OCI-LY1 (cell line): ENCODE measurements around the gene NMBR.

ENCODE experiments used
- H2AFZ ChIP-seq: fragments of 200-600 bp; sonication (generic), shearing (Covaris generic); 2 replicates; pipeline ENCODE4 v1.6.0; 2014; ENCODE audit warnings: antibody characterized with exemption, mild to moderate bottlenecking, low read length
- H3F3A ChIP-seq: fragments of 200-600 bp; sonication (generic), shearing (Covaris generic); 2 replicates; pipeline ENCODE4 v1.6.0; 2014; ENCODE audit warnings: mild to moderate bottlenecking, antibody characterized with exemption, low read length, moderate library complexity; ENCODE audit not compliant: insufficient read depth
- H3K27ac ChIP-seq: fragments of 200-600 bp; sonication (generic); 2 replicates; pipeline ENCODE4 v1.5.1; 2014; ENCODE audit warnings: low read length, mixed run types, mild to moderate bottlenecking, low read depth; ENCODE audit not compliant: poor library complexity, severe bottlenecking
- H3K27me3 ChIP-seq: fragments of 200-600 bp; sonication (generic); 2 replicates; pipeline ENCODE4 v1.6.0; 2014; ENCODE audit warnings: antibody characterized with exemption, mild to moderate bottlenecking, low read length, moderate library complexity; ENCODE audit not compliant: insufficient read depth
- H3K36me3 ChIP-seq: fragments of 200-600 bp; sonication (generic); 2 replicates; pipeline ENCODE4 v1.6.1; 2014; ENCODE audit warnings: mild to moderate bottlenecking, antibody characterized with exemption, low read length, moderate library complexity, mixed read lengths; ENCODE audit not compliant: insufficient read depth
- H3K4me1 ChIP-seq: fragments of 200-600 bp; sonication (generic); 2 replicates; pipeline ENCODE4 v1.5.1; 2014; ENCODE audit warnings: mild to moderate bottlenecking, low read length, moderate library complexity; ENCODE audit not compliant: insufficient read depth, severe bottlenecking
- H3K4me2 ChIP-seq: fragments of 200-600 bp; sonication (generic), shearing (Covaris generic); 2 replicates; pipeline ENCODE4 v1.6.1; 2014; ENCODE audit warnings: low read length
- H3K4me3 ChIP-seq: fragments of 200-600 bp; sonication (generic); 2 replicates; pipeline ENCODE4 v1.5.1; 2014; ENCODE audit warnings: low read length, low read depth, mild to moderate bottlenecking, mixed read lengths; ENCODE audit not compliant: poor library complexity, severe bottlenecking
- H3K79me2 ChIP-seq: fragments of 200-600 bp; shearing (Covaris generic); 2 replicates; pipeline ENCODE4 v1.6.1; 2016; ENCODE audit warnings: mixed run types, low read length, mixed read lengths; ENCODE audit not compliant: insufficient read depth
- H3K9ac ChIP-seq: fragments of 200-600 bp; sonication (generic), shearing (Covaris generic); 2 replicates; pipeline ENCODE4 v1.6.1; 2014; ENCODE audit warnings: mild to moderate bottlenecking, low read length, mixed read lengths
- H3K9me2 ChIP-seq: fragments of 200-600 bp; sonication (generic), shearing (Covaris generic); 2 replicates; pipeline ENCODE4 v1.6.1; 2014; ENCODE audit warnings: low read depth, mild to moderate bottlenecking, low read length, mixed read lengths
- H3K9me3 ChIP-seq: fragments of 200-600 bp; shearing (Covaris generic); 2 replicates; pipeline ENCODE4 v1.6.1; 2014; ENCODE audit warnings: low read length, mixed read lengths
- H4K20me1 ChIP-seq: fragments of 200-600 bp; sonication (generic), shearing (Covaris generic); 2 replicates; pipeline ENCODE4 v1.6.0; 2016; ENCODE audit warnings: mild to moderate bottlenecking, low read length; ENCODE audit not compliant: insufficient read depth
- CTCF ChIP-seq: fragments of 200-600 bp; sonication (generic), shearing (Covaris generic); IDR thresholded peaks from 2 replicates; pipeline ENCODE4 v1.5.1; 2017; ENCODE audit warnings: mild to moderate bottlenecking, antibody characterized with exemption, low read length, moderate library complexity, mixed read lengths
- EZH2 ChIP-seq: fragments of 200-600 bp; sonication (generic), shearing (Covaris generic); IDR thresholded peaks from 2 replicates; pipeline ENCODE4 v1.8.0; 2017; ENCODE audit warnings: borderline replicate concordance, mixed run types, mild to moderate bottlenecking, antibody characterized with exemption, low read length, moderate library complexity, mixed read lengths

The NMBR gene

GRCh38 chr6:142026471-142026870, 120.5 kb downstream of the NMBR start:
- Histone ChIP-seq H4K20me1 (no peaks in the 10 kb centered on the region), H3F3A (no peaks in the 10 kb centered on the region), H3K4me2 (no peak overlapping the region), H3K36me3 (no peaks in the 10 kb centered on the region), H3K4me1 (no peaks in the 10 kb centered on the region), H3K9me2 (no peaks in the 10 kb centered on the region), H3K4me3 (no peak overlapping the region), H3K9ac (no peak overlapping the region), H2AFZ (no peak overlapping the region), H3K27me3 (no peaks in the 10 kb centered on the region), H3K9me3 (no peaks in the 10 kb centered on the region), H3K79me2 (no peaks in the 10 kb centered on the region), H3K27ac (no peak overlapping the region)
- no peak for TF ChIP-seq CTCF
- no peak for TF ChIP-seq EZH2
